ENCODE data around the gene GBA2.

GBA2 gene

GRCh38 chr9:35738186-35738585 is 10.8 kb downstream of the GBA2 start:
- TF ChIP-seq FOXP2 (optimal IDR thresholded peaks at IDR 0.05; ENCODE audit: borderline replicate concordance, extremely low read depth, extremely low read length, insufficient read depth) (no peak), SIN3A (IDR thresholded peaks at IDR 0.05; ENCODE audit: borderline replicate concordance, insufficient read depth, low read length) (no peak), TAF1 (IDR thresholded peaks at IDR 0.05; ENCODE audit: borderline replicate concordance, insufficient read depth, low read length) (no peak), POLR2AphosphoS5 (IDR thresholded peaks at IDR 0.05; ENCODE audit: low read depth, low read length) (no peak)
- TF ChIP-seq, protein P1, sequence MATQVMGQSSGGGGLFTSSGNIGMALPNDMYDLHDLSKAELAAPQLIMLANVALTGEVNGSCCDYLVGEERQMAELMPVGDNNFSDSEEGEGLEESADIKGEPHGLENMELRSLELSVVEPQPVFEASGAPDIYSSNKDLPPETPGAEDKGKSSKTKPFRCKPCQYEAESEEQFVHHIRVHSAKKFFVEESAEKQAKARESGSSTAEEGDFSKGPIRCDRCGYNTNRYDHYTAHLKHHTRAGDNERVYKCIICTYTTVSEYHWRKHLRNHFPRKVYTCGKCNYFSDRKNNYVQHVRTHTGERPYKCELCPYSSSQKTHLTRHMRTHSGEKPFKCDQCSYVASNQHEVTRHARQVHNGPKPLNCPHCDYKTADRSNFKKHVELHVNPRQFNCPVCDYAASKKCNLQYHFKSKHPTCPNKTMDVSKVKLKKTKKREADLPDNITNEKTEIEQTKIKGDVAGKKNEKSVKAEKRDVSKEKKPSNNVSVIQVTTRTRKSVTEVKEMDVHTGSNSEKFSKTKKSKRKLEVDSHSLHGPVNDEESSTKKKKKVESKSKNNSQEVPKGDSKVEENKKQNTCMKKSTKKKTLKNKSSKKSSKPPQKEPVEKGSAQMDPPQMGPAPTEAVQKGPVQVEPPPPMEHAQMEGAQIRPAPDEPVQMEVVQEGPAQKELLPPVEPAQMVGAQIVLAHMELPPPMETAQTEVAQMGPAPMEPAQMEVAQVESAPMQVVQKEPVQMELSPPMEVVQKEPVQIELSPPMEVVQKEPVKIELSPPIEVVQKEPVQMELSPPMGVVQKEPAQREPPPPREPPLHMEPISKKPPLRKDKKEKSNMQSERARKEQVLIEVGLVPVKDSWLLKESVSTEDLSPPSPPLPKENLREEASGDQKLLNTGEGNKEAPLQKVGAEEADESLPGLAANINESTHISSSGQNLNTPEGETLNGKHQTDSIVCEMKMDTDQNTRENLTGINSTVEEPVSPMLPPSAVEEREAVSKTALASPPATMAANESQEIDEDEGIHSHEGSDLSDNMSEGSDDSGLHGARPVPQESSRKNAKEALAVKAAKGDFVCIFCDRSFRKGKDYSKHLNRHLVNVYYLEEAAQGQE (IDR thresholded peaks at IDR 0.05; ENCODE audit: insufficient read depth in 1 of 2, low read depth in 2 of 2, low read length in 2 of 2): no peak

- TF ChIP-seq SIN3A (IDR thresholded peaks at IDR 0.05; ENCODE audit: borderline replicate concordance, insufficient read depth, low read length) (no peak), TAF1 (IDR thresholded peaks at IDR 0.05; ENCODE audit: borderline replicate concordance, insufficient read depth, low read length) (no peak), POLR2AphosphoS5 (IDR thresholded peaks at IDR 0.05; ENCODE audit: low read depth, low read length) (no peak), FOXP2 (optimal IDR thresholded peaks at IDR 0.05; ENCODE audit: borderline replicate concordance, extremely low read depth, extremely low read length, insufficient read depth) (no peak)
- TF ChIP-seq, protein P1 (IDR thresholded peaks at IDR 0.05; ENCODE audit: insufficient read depth in 1 of 2, low read depth in 2 of 2, low read length in 2 of 2): no peak
Observed at GRCh38 chr9:35737143-35737542, 11.9 kb downstream of the GBA2 start.

DNA sequence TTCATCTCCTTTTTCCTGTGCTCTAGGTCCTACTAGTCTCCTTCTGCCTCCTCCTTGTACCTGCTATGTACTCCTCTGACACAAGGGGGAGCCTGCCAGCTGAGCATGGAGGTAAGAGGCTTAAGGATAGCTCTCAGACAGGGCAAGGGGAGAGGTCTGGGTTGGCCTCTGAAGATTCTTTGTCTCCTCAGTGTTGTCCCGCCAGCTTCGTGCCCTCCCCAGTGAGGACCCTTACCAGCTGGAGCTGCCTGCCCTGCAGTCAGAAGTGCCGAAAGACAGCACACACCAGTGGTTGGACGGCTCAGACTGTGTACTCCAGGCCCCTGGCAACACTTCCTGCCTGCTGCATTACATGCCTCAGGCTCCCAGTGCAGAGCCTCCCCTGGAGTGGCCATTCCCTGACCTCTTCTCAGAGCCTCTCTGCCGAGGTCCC is 12.8 kb downstream of the GBA2 start:
- TF ChIP-seq SIN3A (IDR thresholded peaks at IDR 0.05; ENCODE audit: borderline replicate concordance, insufficient read depth, low read length) (no peak), POLR2AphosphoS5 (IDR thresholded peaks at IDR 0.05; ENCODE audit: low read depth, low read length) (no peak), TAF1 (IDR thresholded peaks at IDR 0.05; ENCODE audit: borderline replicate concordance, insufficient read depth, low read length) (no peak), FOXP2 (optimal IDR thresholded peaks at IDR 0.05; ENCODE audit: borderline replicate concordance, extremely low read depth, extremely low read length, insufficient read depth) (no peak)
- TF ChIP-seq, protein P1 (IDR thresholded peaks at IDR 0.05; ENCODE audit: insufficient read depth in 1 of 2, low read depth in 2 of 2, low read length in 2 of 2): no peak

GRCh38 chr9:35734096-35734495 is 14.9 kb downstream of the GBA2 start:
- TF ChIP-seq TAF1 (IDR thresholded peaks at IDR 0.05; ENCODE audit: borderline replicate concordance, insufficient read depth, low read length): no peak
- TF ChIP-seq, protein P1 (IDR thresholded peaks at IDR 0.05; ENCODE audit: insufficient read depth in 1 of 2, low read depth in 2 of 2, low read length in 2 of 2): no peak
- no peak for TF ChIP-seq FOXP2 (optimal IDR thresholded peaks at IDR 0.05; ENCODE audit: borderline replicate concordance, extremely low read depth, extremely low read length, insufficient read depth)
- TF ChIP-seq SIN3A (IDR thresholded peaks at IDR 0.05; ENCODE audit: borderline replicate concordance, insufficient read depth, low read length): no peak
- TF ChIP-seq POLR2AphosphoS5 (IDR thresholded peaks at IDR 0.05; ENCODE audit: low read depth, low read length): no peak

Data from PFSK-1 (cell line).